Skeletal muscle satellite cell (primary cell): ENCODE results near the gene CDC123.
"Not testable (repeated sequence)": the region's sequence is repeated elsewhere in the genome, so short reads cannot be mapped to it uniquely, and the experiment has no call there.

Source experiments
- H3K27me3 ChIP-seq: 2 replicates; pipeline ENCODE4 v1.7.0; 2013; ENCODE audit warnings: low read length; ENCODE audit not compliant: control insufficient read depth, insufficient read depth
- H3K36me3 ChIP-seq: 2 replicates; pipeline ENCODE4 v1.7.0; 2013; ENCODE audit warnings: mild to moderate bottlenecking, control low read depth, low read length; ENCODE audit not compliant: insufficient read depth
- H3K4me1 ChIP-seq: 2 replicates; pipeline ENCODE4 v1.7.0; 2013; ENCODE audit warnings: low read length; ENCODE audit not compliant: control insufficient read depth, insufficient read depth
- H3K4me2 ChIP-seq: 2 replicates; pipeline ENCODE4 v1.7.0; 2013; ENCODE audit warnings: mild to moderate bottlenecking, low read length
- H3K4me3 ChIP-seq: 2 replicates; pipeline ENCODE4 v1.7.0; 2013; ENCODE audit warnings: low read length
- H3K9ac ChIP-seq: 2 replicates; pipeline ENCODE4 v1.7.0; 2013; ENCODE audit warnings: mild to moderate bottlenecking, low read depth, low read length, moderate library complexity
- H3K9me3 ChIP-seq: replicated peaks from 2 replicates; pipeline ENCODE4 v1.7.0; 2013; ENCODE audit warnings: mild to moderate bottlenecking, control low read depth, low read length

Gene CDC123

GRCh38 chr10:12171512-12171911 is 24.5 kb upstream of the CDC123 start:
- peaks cover 56% of the 10 kb centered on the region for H3K36me3 ChIP-seq

GRCh38 chr10:12177642-12178041 is 18.3 kb upstream of the CDC123 start:
- H3K27me3 ChIP-seq = no peaks in the 10 kb centered on the region
- H3K36me3 ChIP-seq = peaks cover 31% of the 10 kb centered on the region
- H3K9ac ChIP-seq = no peak overlapping the region
- H3K4me2 ChIP-seq = no peak overlapping the region
- no peaks in the 10 kb centered on the region for H3K4me1 ChIP-seq
- no peaks in the 10 kb centered on the region for H3K9me3 ChIP-seq
- H3K4me3 ChIP-seq = no peak overlapping the region

More at GRCh38 chr10:12171512-12171911, 24.5 kb upstream of the CDC123 start:
- H3K9me3 ChIP-seq, H3K27me3 ChIP-seq, H3K4me2 ChIP-seq, H3K9ac ChIP-seq, H3K4me1 ChIP-seq, H3K4me3 ChIP-seq: not testable (repeated sequence)

- Histone ChIP-seq H3K36me3 (peaks cover 39% of the 10 kb centered on the region), H3K27me3 (no peaks in the 10 kb centered on the region), H3K4me1 (no peaks in the 10 kb centered on the region), H3K9me3 (no peaks in the 10 kb centered on the region), H3K4me2 (no peak overlapping the region), H3K9ac (no peak overlapping the region), H3K4me3 (no peak overlapping the region)
Observed at GRCh38 chr10:12179606-12180170, 16.3 kb upstream of the CDC123 start.

GRCh38 chr10:12180221-12180974 is 15.6 kb upstream of the CDC123 start:
- Histone ChIP-seq H3K27me3 (no peaks in the 10 kb centered on the region), H3K4me3 (no peak overlapping the region), H3K36me3 (peaks cover 43% of the 10 kb centered on the region)

GRCh38 chr10:12181065-12181775 is 14.8 kb upstream of the CDC123 start:
- Histone ChIP-seq H3K36me3 (peaks cover 50% of the 10 kb centered on the region), H3K4me3 (no peak overlapping the region), H3K27me3 (no peaks in the 10 kb centered on the region), H3K9ac (no peak overlapping the region), H3K4me2 (no peak overlapping the region), H3K4me1 (no peaks in the 10 kb centered on the region), H3K9me3 (no peaks in the 10 kb centered on the region)

More at GRCh38 chr10:12180221-12180974, 15.6 kb upstream of the CDC123 start:
- H3K9me3 ChIP-seq = no peaks in the 10 kb centered on the region
- no peak overlapping the region for H3K4me2 ChIP-seq
- H3K4me1 ChIP-seq = no peaks in the 10 kb centered on the region
- H3K9ac ChIP-seq = no peak overlapping the region

- no peaks in the 10 kb centered on the region for H3K4me1 ChIP-seq
- H3K4me3 ChIP-seq = no peak overlapping the region
- H3K9ac ChIP-seq = no peak overlapping the region
- no peaks in the 10 kb centered on the region for H3K27me3 ChIP-seq
- H3K9me3 ChIP-seq = no peaks in the 10 kb centered on the region
- H3K36me3 ChIP-seq = peaks cover 39% of the 10 kb centered on the region
- H3K4me2 ChIP-seq = no peak overlapping the region
Observed at GRCh38 chr10:12184165-12184564, 11.8 kb upstream of the CDC123 start.

- Histone ChIP-seq H3K4me2 (no peak overlapping the region), H3K36me3 (peaks cover 28% of the 10 kb centered on the region), H3K9ac (no peak overlapping the region), H3K9me3 (no peaks in the 10 kb centered on the region), H3K27me3 (no peaks in the 10 kb centered on the region), H3K4me3 (no peak overlapping the region), H3K4me1 (peaks cover 6% of the 10 kb centered on the region)
Observed at GRCh38 chr10:12186323-12186722, 9.7 kb upstream of the CDC123 start.

- no peak overlapping the region for H3K4me2 ChIP-seq
Observed at GRCh38 chr10:12187321-12187905, 8.6 kb upstream of the CDC123 start.

GRCh38 chr10:12188656-12189055 is 7.3 kb upstream of the CDC123 start:
- peaks cover 19% of the 10 kb centered on the region for H3K36me3 ChIP-seq
- no peaks in the 10 kb centered on the region for H3K27me3 ChIP-seq
- H3K9me3 ChIP-seq = no peaks in the 10 kb centered on the region
- H3K9ac ChIP-seq = no peak overlapping the region
- no peak overlapping the region for H3K4me3 ChIP-seq
- peaks cover 21% of the 10 kb centered on the region for H3K4me1 ChIP-seq
- H3K4me2 ChIP-seq = no peak overlapping the region

More at GRCh38 chr10:12187321-12187905, 8.6 kb upstream of the CDC123 start:
- peaks cover 28% of the 10 kb centered on the region for H3K36me3 ChIP-seq
- H3K9me3 ChIP-seq = no peaks in the 10 kb centered on the region
- no peaks in the 10 kb centered on the region for H3K27me3 ChIP-seq
- no peak overlapping the region for H3K9ac ChIP-seq
- H3K4me1 ChIP-seq = peaks cover 13% of the 10 kb centered on the region
- H3K4me3 ChIP-seq = no peak overlapping the region

- no peak overlapping the region for H3K9ac ChIP-seq
- H3K36me3 ChIP-seq = peaks cover 15% of the 10 kb centered on the region
- no peak overlapping the region for H3K4me3 ChIP-seq
- H3K4me1 ChIP-seq = peaks cover 23% of the 10 kb centered on the region
- H3K9me3 ChIP-seq = no peaks in the 10 kb centered on the region
- H3K4me2 ChIP-seq = no peak overlapping the region
- no peaks in the 10 kb centered on the region for H3K27me3 ChIP-seq
Observed at GRCh38 chr10:12189426-12189825, 6.6 kb upstream of the CDC123 start.

GRCh38 chr10:12191715-12192114 is 4.3 kb upstream of the CDC123 start:
- no peaks in the 10 kb centered on the region for H3K9me3 ChIP-seq
- H3K27me3 ChIP-seq = no peaks in the 10 kb centered on the region
- H3K9ac ChIP-seq = peak overlapping the region; percentile 51
- no peaks in the 10 kb centered on the region for H3K36me3 ChIP-seq
- H3K4me1 ChIP-seq = peaks cover 23% of the 10 kb centered on the region
- H3K4me3 ChIP-seq = no peak overlapping the region
- peak overlapping the region; percentile 51 for H3K4me2 ChIP-seq
